C4-2B (cell line): ENCODE data around the gene MEAF6.

Experiments
- H3K27ac ChIP-seq: fragments of 450-650 bp; 2 replicates; pipeline ENCODE4 v1.5.1; 2017
- CTCF ChIP-seq: fragments of 450-650 bp; conservative IDR thresholded peaks from 2 replicates; pipeline ENCODE4 v1.5.1; 2017; ENCODE audit warnings: mild to moderate bottlenecking
- ZFX ChIP-seq: fragments of 450-650 bp; IDR thresholded peaks from 2 replicates; pipeline ENCODE4 v1.6.1; 2017

Gene MEAF6

GRCh38 chr1:37515185-37516034 lies 844 bp upstream of the MEAF6 start:
- no peak for TF ChIP-seq ZFX
- no peak for TF ChIP-seq CTCF
- peak overlapping the region; percentile 91 for H3K27ac ChIP-seq

- peak overlapping the region; percentile 91 for H3K27ac ChIP-seq
- TF ChIP-seq CTCF (no peak), ZFX (no peak)
Observed at GRCh38 chr1:37513795-37514349, 694 bp downstream of the MEAF6 start.

DNA sequence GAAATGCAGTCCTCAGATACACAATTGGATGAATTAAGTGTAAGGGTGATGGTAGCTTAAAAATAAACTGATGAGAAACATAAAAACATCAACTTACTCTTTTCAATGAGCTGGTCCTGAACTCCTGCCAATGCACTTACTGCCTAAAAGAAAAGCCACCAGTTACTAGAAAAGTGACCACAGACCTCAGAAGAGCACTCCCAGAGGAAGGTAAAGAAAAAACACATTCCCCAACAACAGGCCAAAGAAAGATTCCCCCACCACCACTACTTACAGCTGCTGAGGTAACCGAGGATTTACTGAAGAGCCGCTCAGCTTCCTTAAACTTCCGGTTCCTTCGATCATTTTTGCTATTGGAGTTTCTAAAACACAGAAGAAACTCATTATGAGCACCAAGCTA lies 5.4 kb downstream of the MEAF6 start:
- H3K27ac ChIP-seq = peak overlapping the region; percentile 90
- TF ChIP-seq CTCF (peak; percentile 70), ZFX (no peak)

DNA sequence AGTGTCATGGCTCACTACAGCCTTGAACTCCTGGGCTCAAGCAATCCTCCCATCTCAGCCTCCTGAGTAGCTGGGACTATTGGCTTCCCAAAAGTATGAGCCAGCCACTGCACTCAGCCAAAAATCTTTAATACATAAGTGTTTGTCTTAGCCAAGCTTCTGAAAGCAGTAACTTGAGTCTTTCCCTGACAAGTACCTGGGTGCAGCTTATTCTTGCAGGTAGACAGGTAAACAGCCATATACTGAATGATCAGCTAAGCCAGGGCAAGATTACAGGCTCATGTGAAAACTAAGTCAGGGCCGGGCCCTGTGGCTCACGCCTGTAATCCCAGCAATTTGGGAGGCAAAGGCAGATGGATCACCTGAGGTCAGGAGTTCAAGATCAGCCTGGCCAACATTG lies 7.8 kb downstream of the MEAF6 start:
- peak overlapping the region; percentile 90 for H3K27ac ChIP-seq
- TF ChIP-seq CTCF (no peak), ZFX (no peak)

DNA sequence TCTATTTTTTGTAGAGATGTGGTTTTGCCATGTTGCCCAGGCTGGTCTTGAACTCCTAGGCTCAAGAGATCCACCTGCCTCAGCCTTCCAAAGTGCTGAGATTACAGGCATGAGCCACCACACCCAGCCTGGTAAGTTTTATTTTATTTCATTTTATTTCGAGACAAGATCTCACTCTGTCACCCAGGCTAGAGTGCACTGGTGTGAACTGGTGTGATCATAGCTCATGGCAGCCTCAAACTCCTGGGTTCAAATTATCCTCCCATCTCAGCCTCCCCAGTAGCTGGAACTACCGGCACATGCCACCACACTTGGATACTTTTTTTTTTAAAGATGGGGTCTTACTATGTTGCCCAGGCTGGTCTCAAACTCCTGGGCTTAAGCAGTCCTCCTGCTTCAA lies 11.8 kb downstream of the MEAF6 start:
- H3K27ac ChIP-seq = peak overlapping the region; percentile 65

DNA sequence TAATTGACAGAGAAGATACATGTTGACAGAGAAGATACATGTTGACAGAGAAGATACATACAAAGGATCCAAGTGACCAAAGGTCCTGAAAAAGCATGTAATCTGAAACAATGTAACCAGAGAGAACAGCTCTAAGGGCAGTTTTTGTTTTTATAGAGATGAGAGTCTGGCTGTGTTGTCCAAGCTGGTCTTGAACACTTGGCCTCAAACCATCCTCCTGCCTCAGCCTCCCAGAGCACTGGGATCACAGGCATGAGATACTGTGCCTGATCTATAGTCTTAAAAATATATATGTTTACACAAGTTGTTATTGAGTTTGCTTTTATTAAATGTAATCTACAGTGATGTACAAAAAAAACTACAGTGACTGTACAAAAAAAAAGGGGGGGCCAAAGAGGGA lies 12.5 kb downstream of the MEAF6 start:
- no peak for TF ChIP-seq ZFX
- no peak for TF ChIP-seq CTCF
- peak overlapping the region; percentile 65 for H3K27ac ChIP-seq

- TF ChIP-seq CTCF (no peak), ZFX (no peak)
- peak overlapping the region; percentile 65 for H3K27ac ChIP-seq
Observed at GRCh38 chr1:37501661-37502060, 12.9 kb downstream of the MEAF6 start.
